ENCODE measurements around the gene MCEE. TPM values are rescaled to one million over a fixed set of nuclear protein-coding genes. Genes with fewer than 3 reads are reported as not detected.

The MCEE gene
- total and polyA plus RNA-seq, 2 of the 4 experiments (the other 2 are of a cell fraction) = 11.1 to 15.0 TPM

DNA sequence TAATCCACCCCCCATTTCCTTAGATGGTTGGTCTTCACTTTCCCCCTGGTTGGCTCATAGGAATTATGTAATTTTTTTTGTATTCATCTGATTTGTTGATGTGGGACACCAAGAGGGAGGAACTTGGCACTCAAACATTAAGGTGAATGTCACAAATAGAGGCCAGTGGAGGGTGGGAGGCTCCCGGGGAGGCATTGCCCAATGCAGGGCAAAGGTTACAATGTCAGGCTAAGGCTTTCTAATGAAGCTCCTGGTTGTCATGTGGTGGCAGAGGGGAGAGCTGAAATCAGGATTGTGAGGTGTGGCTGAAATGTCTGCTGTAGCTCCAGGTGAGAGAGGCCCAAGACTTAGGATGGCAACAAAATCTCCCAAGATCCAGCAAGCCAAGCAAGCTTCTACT, 43.1 kb upstream of the MCEE start:
- Histone ChIP-seq H3K27ac (ENCODE audit: insufficient read depth, low read length) (no peak overlapping the region), H4K8ac (ENCODE audit: low read depth in 2 of 2, low read length in 2 of 2) (no peak overlapping the region), H4K20me1 (ENCODE audit: insufficient read depth, low read length) (no peaks in the 10 kb centered on the region), H3K27me3 (ENCODE audit: control insufficient read depth, insufficient read depth, low read length) (peaks cover 14% of the 10 kb centered on the region), H2AK5ac (ENCODE audit: low read depth, low read length) (no peak overlapping the region), H3K9me1 (ENCODE audit: insufficient read depth, low read length) (no peaks in the 10 kb centered on the region), H2BK5ac (ENCODE audit: low read depth, low read length, poor library complexity, severe bottlenecking) (no peak overlapping the region), H3K36me3 (ENCODE audit: control insufficient read depth, insufficient read depth, low read length) (no peaks in the 10 kb centered on the region), H2BK15ac (ENCODE audit: low read depth, low read length) (no peak overlapping the region), H3K9ac (ENCODE audit: low read depth, low read length) (no peak overlapping the region), H4K5ac (ENCODE audit: low read depth, low read length) (no peak overlapping the region), H3K4me3 (ENCODE audit: insufficient read depth, low read depth, low read length) (no peak overlapping the region), H3K79me1 (ENCODE audit: low read depth in 1 of 2, low read length in 2 of 2) (no peaks in the 10 kb centered on the region), H4K91ac (ENCODE audit: insufficient read depth, low read depth, low read length) (no peak overlapping the region), H2BK20ac (ENCODE audit: low read depth, low read length) (no peak overlapping the region), H3K4me1 (ENCODE audit: control insufficient read depth, insufficient read depth, low read length) (no peaks in the 10 kb centered on the region), H2AFZ (replicated peaks; ENCODE audit: low read length, poor library complexity) (no peak overlapping the region), H3K56ac (ENCODE audit: extremely low read depth, insufficient read depth, low read length) (no peak overlapping the region), H2BK120ac (ENCODE audit: low read depth, low read length) (no peak overlapping the region), H3K14ac (replicated peaks; ENCODE audit: low read depth, low read length) (no peak overlapping the region), H3K4ac (ENCODE audit: low read depth, low read length) (no peak overlapping the region), H3K9me3 (ENCODE audit: control insufficient read depth, insufficient read depth, low read length) (no peaks in the 10 kb centered on the region), H3K18ac (ENCODE audit: low read depth, low read length) (no peak overlapping the region), H2AK9ac (replicated peaks; ENCODE audit: low read depth, low read length, poor library complexity) (no peak overlapping the region), H3K23ac (ENCODE audit: low read depth, low read length) (no peak overlapping the region), H3K4me2 (ENCODE audit: low read depth, low read length) (no peak overlapping the region)
- DNase-seq (no peak), ATAC-seq (ENCODE audit: low read depth) (no peak)
- dilution Hi-C loops (cut with HindIII; ENCODE audit: low sequenced_read_pairs, unreplicated experiment) = no loop called here
- CTCF ChIA-PET = no interaction called here
- in situ Hi-C loops (cut with MboI; ENCODE audit: low sequenced_read_pairs) = no loop called here
- POLR2A ChIA-PET (ENCODE audit: unreplicated experiment) = no interaction called here
- 50% methylated on average over 1 of the region's 1 CpG; no CpG with 5 or more reads in 1 of the 2 experiments for WGBS, 2 experiments (ENCODE audit: extremely low coverage in 2 of 2, insufficient read length in 1 of 2)
- BruUV-seq (replicated peaks) = no TSS peak
- no peak for TF ChIP-seq RFX5 (IDR thresholded peaks at IDR 0.05; ENCODE audit: low read depth, low read length)
- no peak for TF ChIP-seq RCOR1 (IDR thresholded peaks at IDR 0.05; ENCODE audit: insufficient replicate concordance, low read length)
- TF ChIP-seq, protein P1, sequence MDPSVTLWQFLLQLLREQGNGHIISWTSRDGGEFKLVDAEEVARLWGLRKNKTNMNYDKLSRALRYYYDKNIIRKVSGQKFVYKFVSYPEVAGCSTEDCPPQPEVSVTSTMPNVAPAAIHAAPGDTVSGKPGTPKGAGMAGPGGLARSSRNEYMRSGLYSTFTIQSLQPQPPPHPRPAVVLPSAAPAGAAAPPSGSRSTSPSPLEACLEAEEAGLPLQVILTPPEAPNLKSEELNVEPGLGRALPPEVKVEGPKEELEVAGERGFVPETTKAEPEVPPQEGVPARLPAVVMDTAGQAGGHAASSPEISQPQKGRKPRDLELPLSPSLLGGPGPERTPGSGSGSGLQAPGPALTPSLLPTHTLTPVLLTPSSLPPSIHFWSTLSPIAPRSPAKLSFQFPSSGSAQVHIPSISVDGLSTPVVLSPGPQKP (IDR thresholded peaks at IDR 0.05; ENCODE audit: borderline replicate concordance, low read depth, low read length) = no peak
- no peak for TF ChIP-seq CHD1 (IDR thresholded peaks at IDR 0.05; ENCODE audit: low read depth, low read length)
- no peak for TF ChIP-seq MAFK (IDR thresholded peaks at IDR 0.05; ENCODE audit: low read depth, low read length)
- TF ChIP-seq POLR2A (IDR thresholded peaks at IDR 0.05; ENCODE audit: low read depth, low read length) = no peak
- no peak for TF ChIP-seq MXI1 (IDR thresholded peaks at IDR 0.05; ENCODE audit: borderline replicate concordance, low read depth, low read length)
- no peak for TF ChIP-seq BHLHE40 (IDR thresholded peaks at IDR 0.05; ENCODE audit: low read depth, low read length)
- no peak for TF ChIP-seq NFE2L2 (IDR thresholded peaks at IDR 0.05; ENCODE audit: low read depth, low read length)
- intact Hi-C loops (cut with micrococcal nuclease) = no loop called here

All from IMR-90 (cell line).